GM23248 (cell line): Measurements from ENCODE around the gene CLVS2.

Experiments
- EZH2 ChIP-seq: fragments of 200-600 bp; sonication (generic); IDR thresholded peaks from 2 replicates; pipeline ENCODE4 v1.6.1; 2018; ENCODE audit warnings: antibody characterized with exemption, mild to moderate bottlenecking; ENCODE audit not compliant: insufficient read depth, poor library complexity, severe bottlenecking
- EZH2phosphoT487 ChIP-seq: fragments of 200-600 bp; sonication (generic); IDR thresholded peaks from 2 replicates; pipeline ENCODE4 v1.6.1; 2018; ENCODE audit warnings: antibody characterized with exemption, moderate library complexity, mild to moderate bottlenecking, low read depth; ENCODE audit not compliant: insufficient read depth

DNA sequence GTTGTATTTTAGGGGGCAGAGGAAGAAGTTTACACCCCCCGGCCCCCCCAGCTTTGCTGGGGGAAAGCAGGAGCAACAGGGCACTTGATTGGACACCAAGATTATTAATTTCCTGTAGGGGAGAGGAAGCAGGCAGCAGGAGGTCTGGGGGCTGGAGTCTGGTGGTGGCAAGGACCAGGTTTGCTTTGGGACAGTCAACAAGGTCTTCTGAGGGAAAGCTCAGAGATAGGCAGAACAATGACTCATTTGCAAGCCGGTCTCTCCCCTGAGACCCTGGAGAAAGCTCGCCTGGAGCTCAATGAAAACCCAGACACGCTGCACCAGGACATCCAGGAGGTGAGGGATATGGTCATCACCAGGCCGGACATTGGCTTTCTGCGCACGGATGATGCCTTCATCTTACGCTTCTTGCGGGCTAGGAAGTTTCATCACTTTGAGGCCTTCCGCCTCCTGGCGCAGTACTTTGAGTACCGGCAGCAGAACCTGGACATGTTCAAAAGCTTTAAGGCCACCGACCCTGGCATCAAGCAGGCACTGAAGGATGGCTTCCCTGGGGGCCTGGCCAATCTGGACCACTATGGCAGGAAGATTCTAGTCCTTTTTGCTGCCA lies 1.6 kb downstream of the CLVS2 start:
- TF ChIP-seq EZH2 (no peak), EZH2phosphoT487 (no peak)
